GM18870 (cell line): ENCODE results near the gene HADHB.
"Not testable (repeated sequence)": the region's sequence is repeated elsewhere in the genome, so short reads cannot be mapped to it uniquely, and the experiment has no call there.

ENCODE experiments used
- ATAC-seq: cut with Tn5 transposase; IDR thresholded peaks from one replicate; pipeline ENCODE4 v1.9.1; 2021; ENCODE audit warnings: moderate library complexity; ENCODE audit not compliant: unreplicated experiment

Gene HADHB

GRCh38 chr2:26327291-26328272 lies 82.8 kb downstream of the HADHB start:
- ATAC-seq: no peak

- ATAC-seq: not testable (repeated sequence)
Observed at GRCh38 chr2:26329083-26329482, 84.3 kb downstream of the HADHB start.

- no peak for ATAC-seq
Observed at GRCh38 chr2:26330114-26330549, 85.4 kb downstream of the HADHB start.

- ATAC-seq: no peak
Observed at GRCh38 chr2:26330604-26331003, 85.9 kb downstream of the HADHB start.

GRCh38 chr2:26331321-26331720 lies 86.6 kb downstream of the HADHB start:
- not testable (repeated sequence) for ATAC-seq

- ATAC-seq: no peak
Observed at GRCh38 chr2:26333293-26333692, 88.6 kb downstream of the HADHB start.

GRCh38 chr2:26335231-26335630 lies 90.5 kb downstream of the HADHB start:
- ATAC-seq: no peak

- ATAC-seq: no peak
Observed at GRCh38 chr2:26336719-26337118, 92.0 kb downstream of the HADHB start.

- no peak for ATAC-seq
Observed at GRCh38 chr2:26337298-26337697, 92.6 kb downstream of the HADHB start.
